ENCODE results near the gene CFL2.
"Not testable (repeated sequence)": the region's sequence is repeated elsewhere in the genome, so short reads cannot be mapped to it uniquely, and the experiment has no call there.

CFL2 gene

GRCh38 chr14:34711796-34712712 lies 2.3 kb downstream of the CFL2 start:
- peak; percentile 54 for DNase-seq (ENCODE audit: low read depth)

GRCh38 chr14:34711169-34711568 lies 3.2 kb downstream of the CFL2 start:
- peak; percentile 93 for DNase-seq (ENCODE audit: low read depth)

GRCh38 chr14:34710744-34711143 lies 3.6 kb downstream of the CFL2 start:
- no peak for DNase-seq (ENCODE audit: low read depth)

GRCh38 chr14:34710006-34710405 lies 4.4 kb downstream of the CFL2 start:
- DNase-seq (ENCODE audit: low read depth) = no peak

- DNase-seq (ENCODE audit: low read depth) = no peak
Measured at GRCh38 chr14:34707722-34708121, 6.7 kb downstream of the CFL2 start.

GRCh38 chr14:34701808-34702207 lies 12.6 kb downstream of the CFL2 start:
- DNase-seq (ENCODE audit: low read depth) = no peak

GRCh38 chr14:34700622-34701130 lies 13.7 kb downstream of the CFL2 start:
- no peak for DNase-seq (ENCODE audit: low read depth)

GRCh38 chr14:34699873-34700621 lies 14.3 kb downstream of the CFL2 start:
- peak; percentile 92 for DNase-seq (ENCODE audit: low read depth)

GRCh38 chr14:34694216-34694615 lies 20.2 kb downstream of the CFL2 start:
- DNase-seq (ENCODE audit: low read depth) = not testable (repeated sequence)

- no peak for DNase-seq (ENCODE audit: low read depth)
Measured at GRCh38 chr14:34693228-34693939, 21.0 kb downstream of the CFL2 start.

GRCh38 chr14:34692898-34693227 lies 21.5 kb downstream of the CFL2 start:
- DNase-seq (ENCODE audit: low read depth) = no peak

GRCh38 chr14:34692348-34692747 lies 22.0 kb downstream of the CFL2 start:
- peak; percentile 44 for DNase-seq (ENCODE audit: low read depth)

GRCh38 chr14:34691206-34691605 lies 23.2 kb downstream of the CFL2 start:
- no peak for DNase-seq (ENCODE audit: low read depth)

- DNase-seq (ENCODE audit: low read depth) = no peak
Measured at GRCh38 chr14:34688470-34689206, 25.8 kb downstream of the CFL2 start.

GRCh38 chr14:34685819-34686428 lies 28.5 kb downstream of the CFL2 start:
- no peak for DNase-seq (ENCODE audit: low read depth)

- DNase-seq (ENCODE audit: low read depth) = peak; percentile 35
Measured at GRCh38 chr14:34684578-34684977, 29.8 kb downstream of the CFL2 start.

- no peak for DNase-seq (ENCODE audit: low read depth)
Measured at GRCh38 chr14:34682787-34683321, 31.5 kb downstream of the CFL2 start.

- no peak for DNase-seq (ENCODE audit: low read depth)
Measured at GRCh38 chr14:34680806-34681479, 33.5 kb downstream of the CFL2 start.

- DNase-seq (ENCODE audit: low read depth) = no peak
Measured at GRCh38 chr14:34678735-34679134, 35.7 kb downstream of the CFL2 start.

- DNase-seq (ENCODE audit: low read depth) = peak; percentile 17
Measured at GRCh38 chr14:34678306-34678705, 36.1 kb downstream of the CFL2 start.

Measured in fibroblast of gingiva (primary cell).